ENCODE data around the gene CLEC16A. TPM values are rescaled to one million over a fixed set of nuclear protein-coding genes. Genes with fewer than 3 reads are reported as not detected.

Gene CLEC16A
- total RNA-seq = 21.0 and 32.4 TPM in 2 replicates

DNA sequence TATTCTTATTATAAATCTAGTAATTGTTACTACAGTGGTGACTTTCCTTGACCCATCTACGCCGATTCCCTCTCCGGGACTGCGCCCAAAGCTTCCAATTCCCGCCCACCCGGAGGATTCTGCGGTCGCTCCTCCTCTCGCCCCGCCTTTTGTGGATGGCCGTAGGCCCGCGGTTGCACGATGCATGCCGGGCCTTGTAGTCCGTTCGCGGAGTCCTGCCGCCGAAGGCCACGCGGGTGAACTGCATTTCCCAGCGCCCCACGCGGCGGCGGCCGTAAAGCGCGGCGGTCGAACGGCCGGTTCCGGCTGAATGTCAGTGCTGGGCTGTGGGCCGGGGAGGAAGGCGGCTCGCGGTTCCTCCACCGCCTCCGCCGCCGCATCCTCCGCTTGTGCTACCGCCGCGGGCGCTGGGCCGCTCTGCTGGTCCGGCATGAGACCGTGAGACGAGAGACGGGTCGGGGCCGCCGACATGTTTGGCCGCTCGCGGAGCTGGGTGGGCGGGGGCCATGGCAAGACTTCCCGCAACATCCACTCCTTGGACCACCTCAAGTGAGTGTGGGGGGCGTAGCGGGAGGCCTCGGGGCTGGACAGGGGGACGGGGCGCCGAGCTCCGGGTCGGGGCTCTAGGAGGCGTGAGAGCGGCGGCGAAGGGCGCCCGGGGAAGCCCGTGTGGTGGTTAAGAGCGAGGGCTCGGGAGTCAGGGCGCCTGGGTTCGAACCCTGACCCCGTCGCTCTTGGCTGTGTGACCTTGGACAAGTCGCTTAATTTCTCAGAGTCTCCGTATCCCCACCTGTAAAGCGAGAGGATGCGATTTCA, at the start of gene CLEC16A:
Gene CLEC16A (plus strand): TSS at position 316 of the 816 bp plus-strand sequence. CDS start 154 bp downstream, at position 470.
- peak; percentile 62 for DNase-seq (ENCODE audit: extremely low read depth, low read depth, low spot score)

DNA sequence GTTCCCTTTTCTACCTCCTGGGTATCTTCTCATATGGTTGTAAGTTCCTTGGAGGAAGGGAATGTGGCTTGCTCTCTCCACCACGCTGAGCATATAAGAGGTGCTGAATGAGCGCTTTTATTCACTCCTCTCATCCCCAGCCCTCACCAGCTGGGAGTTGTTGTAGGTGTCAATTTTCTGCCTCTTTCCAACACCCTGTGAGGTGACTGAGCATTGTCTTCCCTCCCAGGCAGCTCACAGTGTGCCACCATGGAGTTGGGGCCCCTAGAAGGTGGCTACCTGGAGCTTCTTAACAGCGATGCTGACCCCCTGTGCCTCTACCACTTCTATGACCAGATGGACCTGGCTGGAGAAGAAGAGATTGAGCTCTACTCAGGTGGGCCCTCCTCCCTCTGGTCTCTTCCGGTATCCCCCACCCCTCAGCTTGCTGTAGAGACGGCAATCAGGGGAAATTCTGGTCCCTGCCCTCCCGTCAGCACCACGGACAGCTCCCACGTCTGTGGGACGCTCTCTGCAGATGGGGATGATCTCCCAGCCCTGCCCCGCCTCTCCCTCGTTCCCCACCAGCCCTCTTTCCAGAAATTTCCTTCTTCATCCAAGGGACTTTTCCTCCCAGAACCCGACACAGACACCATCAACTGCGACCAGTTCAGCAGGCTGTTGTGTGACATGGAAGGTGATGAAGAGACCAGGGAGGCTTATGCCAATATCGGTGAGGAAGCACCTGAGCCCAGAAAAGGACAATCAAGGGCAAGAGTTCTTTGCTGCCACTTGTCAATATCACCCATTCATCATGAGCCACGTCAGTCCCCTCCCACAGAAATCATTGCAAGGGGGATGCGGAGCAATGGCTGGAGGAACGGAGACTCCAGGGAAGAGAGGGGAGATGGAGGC, 49.1 kb upstream of the CLEC16A start:
- no peak for DNase-seq (ENCODE audit: extremely low read depth, low read depth, low spot score)

DNA sequence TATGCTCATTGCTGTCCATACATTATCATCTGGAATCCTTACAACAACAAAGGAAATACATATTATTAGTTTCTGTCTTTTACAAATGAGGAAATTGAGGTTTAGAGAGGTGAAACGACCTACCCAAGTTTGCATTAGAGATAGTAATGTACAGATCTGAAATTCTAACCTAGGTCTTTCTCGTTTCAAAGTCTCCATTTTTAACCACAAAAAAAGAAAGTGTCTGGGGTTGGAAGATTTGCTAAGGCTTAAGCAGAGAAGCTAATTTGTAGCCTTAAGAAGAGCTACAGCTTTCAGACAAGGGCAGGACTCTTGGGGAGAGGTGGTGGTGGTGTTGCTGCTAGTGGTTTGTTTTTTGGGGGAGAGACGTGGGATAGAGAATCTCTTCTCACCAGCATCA, 48.2 kb upstream of the CLEC16A start:
- DNase-seq (ENCODE audit: extremely low read depth, low read depth, low spot score) = no peak

DNA sequence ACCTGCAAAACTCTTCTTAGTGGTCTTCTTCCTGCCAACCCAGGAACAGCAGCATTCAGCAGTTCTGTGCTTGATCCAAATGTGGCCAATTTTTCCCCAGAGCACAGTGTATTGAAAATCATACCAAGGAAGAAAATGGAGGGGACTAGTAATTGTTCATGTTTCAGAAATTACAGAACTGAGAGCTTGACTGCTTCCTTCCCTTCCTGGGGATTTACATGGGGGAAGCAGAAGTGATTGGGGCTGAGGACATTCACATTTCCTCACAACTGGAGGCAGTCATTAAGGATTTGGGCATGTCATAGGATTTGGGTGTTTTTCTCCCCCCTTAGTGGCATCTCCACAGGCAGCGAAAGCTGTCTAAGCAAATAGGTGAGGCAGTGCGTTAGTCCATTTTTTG, 47.6 kb upstream of the CLEC16A start:
- DNase-seq (ENCODE audit: extremely low read depth, low read depth, low spot score) = no peak

GRCh38 chr16:10897134-10897533, 47.2 kb upstream of the CLEC16A start:
- no peak for DNase-seq (ENCODE audit: extremely low read depth, low read depth, low spot score)

DNA sequence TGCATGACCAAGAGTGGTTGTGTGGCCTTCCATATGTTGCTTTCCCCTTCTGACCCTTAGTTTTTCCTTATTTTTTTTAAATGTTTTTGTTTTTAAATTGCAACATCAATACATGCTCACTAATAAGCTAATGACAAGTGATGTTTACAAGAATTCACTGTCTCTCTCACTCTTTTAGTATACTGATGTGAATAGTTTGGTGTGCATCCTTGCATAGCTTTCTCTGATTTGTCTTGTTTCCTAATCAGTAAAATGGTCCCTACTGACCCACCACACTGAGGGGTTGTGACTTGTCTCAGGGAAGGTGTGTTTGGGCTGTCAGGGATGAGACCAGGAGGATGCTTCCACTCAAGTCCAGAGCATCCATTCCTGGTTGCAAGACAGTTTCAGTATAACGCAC, 41.4 kb upstream of the CLEC16A start:
- no peak for DNase-seq (ENCODE audit: extremely low read depth, low read depth, low spot score)

DNA sequence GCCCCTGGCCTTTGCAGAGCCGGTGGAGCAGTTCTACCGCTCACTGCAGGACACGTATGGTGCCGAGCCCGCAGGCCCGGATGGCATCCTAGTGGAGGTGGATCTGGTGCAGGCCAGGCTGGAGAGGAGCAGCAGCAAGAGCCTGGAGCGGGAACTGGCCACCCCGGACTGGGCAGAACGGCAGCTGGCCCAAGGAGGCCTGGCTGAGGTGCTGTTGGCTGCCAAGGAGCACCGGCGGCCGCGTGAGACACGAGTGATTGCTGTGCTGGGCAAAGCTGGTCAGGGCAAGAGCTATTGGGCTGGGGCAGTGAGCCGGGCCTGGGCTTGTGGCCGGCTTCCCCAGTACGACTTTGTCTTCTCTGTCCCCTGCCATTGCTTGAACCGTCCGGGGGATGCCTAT, 37.9 kb upstream of the CLEC16A start:
- DNase-seq (ENCODE audit: extremely low read depth, low read depth, low spot score) = no peak

DNA sequence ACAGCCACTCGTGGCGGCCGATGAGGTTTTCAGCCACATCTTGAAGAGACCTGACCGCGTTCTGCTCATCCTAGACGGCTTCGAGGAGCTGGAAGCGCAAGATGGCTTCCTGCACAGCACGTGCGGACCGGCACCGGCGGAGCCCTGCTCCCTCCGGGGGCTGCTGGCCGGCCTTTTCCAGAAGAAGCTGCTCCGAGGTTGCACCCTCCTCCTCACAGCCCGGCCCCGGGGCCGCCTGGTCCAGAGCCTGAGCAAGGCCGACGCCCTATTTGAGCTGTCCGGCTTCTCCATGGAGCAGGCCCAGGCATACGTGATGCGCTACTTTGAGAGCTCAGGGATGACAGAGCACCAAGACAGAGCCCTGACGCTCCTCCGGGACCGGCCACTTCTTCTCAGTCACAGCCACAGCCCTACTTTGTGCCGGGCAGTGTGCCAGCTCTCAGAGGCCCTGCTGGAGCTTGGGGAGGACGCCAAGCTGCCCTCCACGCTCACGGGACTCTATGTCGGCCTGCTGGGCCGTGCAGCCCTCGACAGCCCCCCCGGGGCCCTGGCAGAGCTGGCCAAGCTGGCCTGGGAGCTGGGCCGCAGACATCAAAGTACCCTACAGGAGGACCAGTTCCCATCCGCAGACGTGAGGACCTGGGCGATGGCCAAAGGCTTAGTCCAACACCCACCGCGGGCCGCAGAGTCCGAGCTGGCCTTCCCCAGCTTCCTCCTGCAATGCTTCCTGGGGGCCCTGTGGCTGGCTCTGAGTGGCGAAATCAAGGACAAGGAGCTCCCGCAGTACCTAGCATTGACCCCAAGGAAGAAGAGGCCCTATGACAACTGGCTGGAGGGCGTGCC, 37.2 kb upstream of the CLEC16A start:
- DNase-seq (ENCODE audit: extremely low read depth, low read depth, low spot score) = no peak

GRCh38 chr16:10907757-10908045, 36.7 kb upstream of the CLEC16A start:
- DNase-seq (ENCODE audit: extremely low read depth, low read depth, low spot score) = no peak

- DNase-seq (ENCODE audit: extremely low read depth, low read depth, low spot score) = no peak
Observed at GRCh38 chr16:10911267-10911666, 33.1 kb upstream of the CLEC16A start.

GRCh38 chr16:10916534-10916933, 27.8 kb upstream of the CLEC16A start:
- DNase-seq (ENCODE audit: extremely low read depth, low read depth, low spot score) = no peak

DNA sequence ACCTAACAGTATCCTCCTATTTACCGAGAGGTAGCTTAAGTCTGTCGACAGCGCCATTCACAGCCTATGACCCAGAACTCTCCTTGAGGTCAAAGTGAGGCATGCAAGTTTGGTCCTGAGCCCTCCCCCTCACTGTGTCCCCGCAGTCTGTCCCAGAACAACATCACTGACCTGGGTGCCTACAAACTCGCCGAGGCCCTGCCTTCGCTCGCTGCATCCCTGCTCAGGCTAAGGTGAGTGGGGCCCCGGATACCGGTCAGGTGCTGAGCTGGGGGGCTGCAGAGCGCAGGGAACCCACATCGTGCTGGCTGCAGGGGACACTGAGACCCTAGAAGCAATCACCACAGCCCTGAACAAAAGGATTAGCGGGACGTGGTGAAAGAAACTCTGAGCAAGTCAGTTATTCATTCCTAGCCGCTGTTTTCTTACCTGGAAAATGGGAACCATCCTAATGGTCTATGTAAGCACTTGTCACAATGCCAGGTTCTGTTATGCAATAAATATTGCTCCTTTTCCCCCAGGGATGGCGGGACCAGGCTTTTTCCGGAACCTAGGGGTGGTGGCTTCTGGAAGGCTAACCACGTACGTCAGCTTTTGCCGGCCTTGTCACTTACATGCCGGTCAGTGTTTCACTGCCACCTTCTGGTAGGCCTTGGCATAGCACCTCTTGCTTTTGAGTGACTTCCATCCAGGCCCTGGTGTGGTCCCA, 25.9 kb upstream of the CLEC16A start:
- peak; percentile 80 for DNase-seq (ENCODE audit: extremely low read depth, low read depth, low spot score)

GRCh38 chr16:10919003-10919351, 25.4 kb upstream of the CLEC16A start:
- DNase-seq (ENCODE audit: extremely low read depth, low read depth, low spot score) = no peak

- no peak for DNase-seq (ENCODE audit: extremely low read depth, low read depth, low spot score)
Observed at GRCh38 chr16:10920726-10921427, 23.5 kb upstream of the CLEC16A start.

- DNase-seq (ENCODE audit: extremely low read depth, low read depth, low spot score) = no peak
Observed at GRCh38 chr16:10921536-10922327, 22.6 kb upstream of the CLEC16A start.

GRCh38 chr16:10922328-10923145, 21.8 kb upstream of the CLEC16A start:
- DNase-seq (ENCODE audit: extremely low read depth, low read depth, low spot score) = no peak

DNA sequence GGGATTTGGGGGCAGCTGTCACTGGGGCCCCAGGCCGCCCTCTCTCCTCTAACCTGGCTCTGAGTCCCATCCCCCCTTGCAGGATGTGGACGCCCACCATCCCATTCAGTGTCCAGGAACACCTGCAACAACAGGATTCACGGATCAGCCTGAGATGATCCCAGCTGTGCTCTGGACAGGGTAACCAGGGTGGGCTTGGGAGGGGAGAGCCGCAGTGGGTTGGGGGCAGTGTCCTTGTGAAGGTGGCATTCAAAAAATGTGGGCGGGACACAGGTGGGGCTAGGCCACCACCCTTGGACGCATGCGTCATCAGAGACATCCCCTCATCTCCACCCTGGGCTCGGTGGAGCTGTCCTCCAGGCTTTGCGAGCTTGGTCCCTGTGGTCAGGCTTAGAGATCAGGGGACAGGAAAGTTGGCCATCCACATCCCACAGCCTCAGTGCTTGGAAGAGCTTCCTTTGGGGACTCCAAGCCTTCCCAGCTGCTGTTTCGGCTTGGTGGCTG, 21.2 kb upstream of the CLEC16A start:
- no peak for DNase-seq (ENCODE audit: extremely low read depth, low read depth, low spot score)

DNA sequence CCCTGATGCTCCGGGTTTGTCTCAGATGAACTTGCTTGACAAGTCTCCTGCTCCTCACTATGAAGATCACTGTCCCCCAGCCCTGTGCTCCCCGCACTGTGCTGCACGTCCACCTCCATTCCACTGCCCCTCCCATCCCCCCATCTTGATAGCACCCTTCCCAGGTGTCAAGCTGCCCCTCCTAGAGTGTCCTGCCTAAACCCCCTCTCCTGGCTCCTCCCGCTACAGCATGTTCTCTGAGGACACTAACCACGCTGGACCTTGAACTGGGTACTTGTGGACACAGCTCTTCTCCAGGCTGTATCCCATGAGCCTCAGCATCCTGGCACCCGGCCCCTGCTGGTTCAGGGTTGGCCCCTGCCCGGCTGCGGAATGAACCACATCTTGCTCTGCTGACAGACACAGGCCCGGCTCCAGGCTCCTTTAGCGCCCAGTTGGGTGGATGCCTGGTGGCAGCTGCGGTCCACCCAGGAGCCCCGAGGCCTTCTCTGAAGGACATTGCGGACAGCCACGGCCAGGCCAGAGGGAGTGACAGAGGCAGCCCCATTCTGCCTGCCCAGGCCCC, 20.6 kb upstream of the CLEC16A start:
- no peak for DNase-seq (ENCODE audit: extremely low read depth, low read depth, low spot score)

Measured in glomerular endothelial cell (primary cell).